ENCODE data around the gene AKIP1. TPM values are rescaled to one million over a fixed set of nuclear protein-coding genes. Genes with fewer than 3 reads are reported as not detected.

Gene AKIP1
- total and polyA plus RNA-seq, 2 of the 8 experiments (the other 6 are each of a cell fraction or from before 2014, with no cell fraction given), result 17.8 to 29.6 TPM

DNA sequence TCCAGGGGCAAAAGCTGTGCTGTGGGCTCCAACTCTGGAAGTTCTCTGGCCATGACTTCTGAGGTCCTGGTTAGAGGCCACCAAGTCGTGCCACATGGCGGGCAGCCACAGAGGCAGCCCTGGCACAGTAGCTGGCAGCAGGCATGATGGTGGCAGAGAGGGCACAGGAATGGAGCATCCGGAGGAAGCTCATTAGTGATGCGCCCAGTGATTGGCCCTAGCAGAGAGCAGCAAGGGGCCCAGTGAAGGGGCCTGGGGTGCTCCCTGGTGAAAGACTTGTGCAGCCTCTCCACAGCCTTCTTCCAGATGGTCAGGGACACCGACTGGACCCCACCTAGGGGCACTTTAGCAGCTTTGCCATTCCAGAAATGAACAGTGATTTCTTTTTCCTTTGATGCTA is 14.7 kb downstream of the AKIP1 start:
- FAIRE-seq, result no peak

More for the DNA sequence above, 14.7 kb downstream of the AKIP1 start:
- Histone ChIP-seq H3K36me3 (ENCODE audit: control insufficient read depth in 2 of 4, insufficient read depth in 4 of 4, low read length in 3 of 4) (peaks cover 4 to 19% (median 8%) of the 10 kb centered on the region in 4 experiments; a peak in 6 of 8 replicates), H4K20me1 (replicated peaks in 1 of 2; ENCODE audit: control insufficient read depth in 1 of 2, insufficient read depth in 2 of 2, low read length in 2 of 2) (no peaks in the 10 kb centered on the region), H2AFZ (ENCODE audit: low read length) (no peak overlapping the region), H2BK12ac (ENCODE audit: low read depth, low read length) (no peak overlapping the region), H3K56ac (replicated peaks; ENCODE audit: insufficient read length, low read depth, low read length) (no peak overlapping the region), H3K23me2 (ENCODE audit: low read depth, low read length) (no peaks in the 10 kb centered on the region), H3K4me1 (replicated peaks in 1 of 4; ENCODE audit: control insufficient read depth in 3 of 4, insufficient read depth in 4 of 4, low read length in 3 of 4) (no peaks in the 10 kb centered on the region), H2AK5ac (ENCODE audit: low read depth, low read length) (no peak overlapping the region), H2BK120ac (replicated peaks; ENCODE audit: low read depth, low read length) (no peak overlapping the region), H3K9ac (replicated peaks in 1 of 4; ENCODE audit: extremely low read depth in 1 of 4, low read depth in 3 of 4, low read length in 3 of 4) (no peak overlapping the region), H3K9me3 (ENCODE audit: insufficient read depth in 2 of 2, low read depth in 1 of 2, low read length in 1 of 2) (no peaks in the 10 kb centered on the region), H2BK20ac (ENCODE audit: low read length) (no peak overlapping the region), H2BK15ac (ENCODE audit: low read length) (no peak overlapping the region), H2BK5ac (ENCODE audit: low read depth, low read length) (no peak overlapping the region), H3K18ac (ENCODE audit: extremely low read depth, low read length) (no peak overlapping the region), H3K23ac (ENCODE audit: insufficient read length) (no peak overlapping the region), H3K4ac (replicated peaks; ENCODE audit: insufficient read length, low read depth, low read length) (no peak overlapping the region), H3K4me2 (ENCODE audit: insufficient read depth in 1 of 2, low read depth in 2 of 2, low read length in 2 of 2) (no peak overlapping the region), H4K5ac (ENCODE audit: insufficient read length, low read depth, low read length) (no peak overlapping the region), H3K27me3 (replicated peaks in 1 of 4; ENCODE audit: control insufficient read depth in 3 of 4, extremely low read depth in 1 of 4, insufficient read depth in 3 of 4, low read length in 3 of 4) (no peaks in the 10 kb centered on the region), H3K14ac (ENCODE audit: insufficient read length) (no peak overlapping the region), H3K4me3 (ENCODE audit: extremely low read depth in 1 of 4, insufficient read depth in 2 of 4, low read depth in 3 of 4, low read length in 4 of 4) (no peak overlapping the region), H4K91ac (replicated peaks; ENCODE audit: insufficient read length, low read length) (no peak overlapping the region), H3K79me2 (ENCODE audit: control insufficient read depth in 1 of 2, insufficient read depth in 2 of 2, low read length in 2 of 2) (no peaks in the 10 kb centered on the region), H3K27ac (ENCODE audit: low read depth, low read length) (no peak overlapping the region), H4K8ac (ENCODE audit: extremely low read depth, insufficient read depth, low read length) (no peak overlapping the region), H3K79me1 (ENCODE audit: low read depth, low read length) (no peaks in the 10 kb centered on the region; the same call in 1 of the 2 replicates)
- TF ChIP-seq BACH1 (IDR thresholded peaks at IDR 0.05; ENCODE audit: low read length) (no peak), YY1 (IDR thresholded peaks at IDR 0.05; ENCODE audit: low read depth, low read length) (no peak), GTF2F1 (IDR thresholded peaks at IDR 0.05; ENCODE audit: borderline replicate concordance, low read depth, low read length) (no peak), TEAD4 (IDR thresholded peaks at IDR 0.05; ENCODE audit: low read depth, low read length) (no peak), SP2 (IDR thresholded peaks at IDR 0.05; ENCODE audit: low read length) (no peak), ATF3 (IDR thresholded peaks at IDR 0.05; ENCODE audit: insufficient read depth, low read depth, low read length) (no peak), SIRT6 (IDR thresholded peaks at IDR 0.05; ENCODE audit: low read length) (no peak), BCL11A (IDR thresholded peaks at IDR 0.05; ENCODE audit: low read depth in 2 of 2, low read length in 2 of 2) (no peak)
- TF ChIP-seq, protein P1, sequence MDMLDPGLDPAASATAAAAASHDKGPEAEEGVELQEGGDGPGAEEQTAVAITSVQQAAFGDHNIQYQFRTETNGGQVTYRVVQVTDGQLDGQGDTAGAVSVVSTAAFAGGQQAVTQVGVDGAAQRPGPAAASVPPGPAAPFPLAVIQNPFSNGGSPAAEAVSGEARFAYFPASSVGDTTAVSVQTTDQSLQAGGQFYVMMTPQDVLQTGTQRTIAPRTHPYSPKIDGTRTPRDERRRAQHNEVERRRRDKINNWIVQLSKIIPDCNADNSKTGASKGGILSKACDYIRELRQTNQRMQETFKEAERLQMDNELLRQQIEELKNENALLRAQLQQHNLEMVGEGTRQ (IDR thresholded peaks at IDR 0.05; ENCODE audit: low read length), result no peak
- 95% methylated on average over 5 of the region's 5 CpGs; no CpG with 5 or more reads in 1 of the 2 experiments for WGBS, 2 experiments (ENCODE audit: extremely low coverage in 1 of 2, insufficient coverage in 1 of 2, insufficient read length in 1 of 2, insufficient replicate concordance in 2 of 2, low coverage in 1 of 2, low lambda C conversion rate in 2 of 2, missing lambda C conversion rate in 1 of 2)
- no peak for DNase-seq (ENCODE audit: low read depth in 1 of 2, low spot score in 2 of 2)
- ChIA-PET POLR2A (ENCODE audit: partially characterized antibody) (interaction anchor here (0.9 to 1.2 kb wide), 2 partner anchors 8 to 14 kb away, joined by 3 read pairs; no protein-coding TSS in a partner anchor), CTCF (ENCODE audit: partially characterized antibody) (interaction anchor here (1.1 to 3.4 kb wide), 4 partner anchors 11 to 38 kb away, joined by 3 to 20 read pairs (median 8); no protein-coding TSS in a partner anchor)

Measured in H1 (cell line).